ENCODE data around the gene TIMM13.

GRCh38 chr19:2416321-2417097, 10.9 kb downstream of the TIMM13 start:
- no peak for TF ChIP-seq BHLHE40 (IDR thresholded peaks at IDR 0.05; ENCODE audit: borderline replicate concordance)
- TF ChIP-seq ELF4 (IDR thresholded peaks at IDR 0.05) = no peak
- TF ChIP-seq TARDBP (IDR thresholded peaks at IDR 0.05) = no peak
- TF ChIP-seq FOXM1 (IDR thresholded peaks at IDR 0.05; ENCODE audit: borderline replicate concordance) = no peak
- no peak for TF ChIP-seq FOXA1 (IDR thresholded peaks at IDR 0.05)
- no peak for TF ChIP-seq SUZ12 (IDR thresholded peaks at IDR 0.05)
- no peak for TF ChIP-seq CTBP1 (IDR thresholded peaks at IDR 0.05; ENCODE audit: borderline replicate concordance)
- no peak for TF ChIP-seq SP1 (IDR thresholded peaks at IDR 0.05)
- TF ChIP-seq LEF1 (IDR thresholded peaks at IDR 0.05; ENCODE audit: borderline replicate concordance) = no peak

Data from HEK293T (cell line).